HT1080 (cell line): ENCODE measurements around the gene ADGRA1. TPM values are rescaled to one million over a fixed set of nuclear protein-coding genes. Genes with fewer than 3 reads are reported as not detected.

ENCODE experiments used
- DNase-seq: peaks from one replicate; pipeline ENCODE4 v3.0.0-alpha.2; 2015; ENCODE audit warnings: low read depth
- total RNA-seq: library from RNA; depleted of rRNA; stranded (reverse); fragments of >200 nt; shearing (Covaris generic); gene quantifications from 2 replicates; pipeline ENCODE4 v1.2.3, GENCODE V29; 2014

The ADGRA1 gene
- total RNA-seq, 1 experiment from 2014 or later = not detected

DNA sequence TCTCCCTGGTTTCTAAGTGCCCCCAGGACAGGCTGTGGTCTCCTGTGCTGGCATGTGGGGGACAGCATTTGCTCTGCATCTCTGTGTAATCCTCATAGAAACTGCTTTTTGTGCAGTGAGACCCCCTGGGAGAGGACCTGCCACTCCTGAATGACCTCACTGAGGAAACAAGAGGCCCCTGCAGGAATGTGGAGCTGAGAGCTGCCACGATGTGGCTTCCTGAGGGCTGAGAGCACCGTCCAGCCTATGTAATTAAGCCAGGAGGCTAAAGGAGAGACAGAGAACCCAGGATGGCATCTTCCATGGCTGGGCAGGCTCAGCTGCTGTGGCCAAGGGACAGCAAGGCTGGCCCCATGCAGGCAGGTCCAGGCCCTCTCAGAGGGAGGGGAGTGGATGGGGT lies 32.3 kb upstream of the ADGRA1 start:
- no peak for DNase-seq

DNA sequence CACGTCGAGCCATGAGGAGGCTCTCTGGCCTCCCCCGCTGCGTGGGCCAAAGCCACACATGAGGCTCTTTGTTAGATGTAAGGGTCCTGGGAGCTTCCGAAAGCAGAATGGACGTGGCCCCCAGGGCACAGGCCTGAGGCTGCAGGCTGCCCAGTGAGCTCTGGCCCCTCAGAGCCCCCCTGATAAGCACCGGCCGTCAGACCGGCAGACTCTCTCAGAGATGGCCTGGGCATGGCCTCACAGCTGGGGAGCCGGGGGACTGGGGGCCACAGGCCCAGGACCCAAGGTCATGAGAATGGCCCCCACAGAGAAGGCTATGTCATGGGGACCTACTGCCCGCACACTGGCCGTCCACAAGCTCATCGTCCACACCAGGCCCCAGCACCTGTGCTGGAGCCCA lies 31.7 kb upstream of the ADGRA1 start:
- DNase-seq = no peak

- DNase-seq = no peak
Observed at GRCh38 chr10:133056651-133057178, 31.0 kb upstream of the ADGRA1 start.

DNA sequence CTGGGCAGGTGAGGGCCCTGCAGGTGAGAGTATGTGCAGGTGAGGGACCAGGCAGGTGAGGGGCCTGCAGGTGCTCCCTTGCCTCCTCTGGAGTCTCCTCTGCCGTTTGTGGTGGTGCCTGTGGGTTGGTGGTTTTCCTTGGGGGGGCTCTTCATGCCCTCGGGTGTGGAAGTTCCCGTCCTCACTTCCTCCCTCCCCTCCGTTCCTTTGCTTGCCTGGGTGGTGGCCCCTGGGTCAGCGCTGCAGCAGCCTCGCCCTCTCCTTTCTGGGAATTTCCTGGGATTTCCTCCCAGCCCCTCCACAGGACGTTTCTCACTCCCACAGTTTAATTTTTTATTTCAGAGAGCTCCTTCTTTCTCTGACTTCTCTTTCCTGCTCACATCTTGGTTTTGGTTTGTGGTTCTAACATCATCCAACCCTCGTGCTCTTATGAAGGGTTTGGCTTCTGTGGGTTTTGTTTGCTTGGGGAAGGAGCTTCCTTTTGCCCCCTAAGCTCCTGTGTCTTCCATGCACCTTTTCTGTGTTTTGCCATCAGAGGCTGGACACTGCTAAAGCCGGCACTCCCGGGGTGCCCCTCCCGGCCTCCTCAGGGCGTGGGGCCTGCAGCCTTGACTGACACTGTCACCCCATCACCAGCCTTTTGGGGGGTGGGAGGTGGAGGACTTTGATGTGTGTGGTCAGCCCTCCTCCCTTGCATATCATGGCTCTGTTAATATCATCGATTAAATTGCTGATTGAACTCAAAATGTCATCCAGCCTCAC lies 29.2 kb upstream of the ADGRA1 start:
- peak; percentile 36 for DNase-seq

- no peak for DNase-seq
Observed at GRCh38 chr10:133059093-133059470, 28.6 kb upstream of the ADGRA1 start.

- no peak for DNase-seq
Observed at GRCh38 chr10:133059571-133059970, 28.2 kb upstream of the ADGRA1 start.

DNA sequence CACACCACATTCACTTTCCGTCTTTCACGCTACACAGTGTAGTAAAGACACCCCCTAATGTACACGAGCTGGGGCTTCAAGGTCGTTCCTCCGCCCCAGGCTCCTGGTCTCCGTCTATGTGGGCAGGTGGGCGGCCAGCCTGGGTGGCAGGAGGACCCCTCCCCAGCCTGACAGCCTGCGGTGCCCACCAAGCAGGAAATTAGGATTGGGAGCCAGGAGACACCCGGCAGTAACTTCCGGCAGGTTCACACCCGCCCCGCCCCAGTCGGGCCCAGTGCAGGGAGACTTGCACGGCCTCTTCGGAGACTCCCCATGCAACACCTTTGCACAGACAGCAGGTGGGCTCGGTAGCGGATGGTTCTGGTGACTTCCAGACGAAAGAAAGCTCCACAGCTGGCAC lies 27.7 kb upstream of the ADGRA1 start:
- DNase-seq = no peak

DNA sequence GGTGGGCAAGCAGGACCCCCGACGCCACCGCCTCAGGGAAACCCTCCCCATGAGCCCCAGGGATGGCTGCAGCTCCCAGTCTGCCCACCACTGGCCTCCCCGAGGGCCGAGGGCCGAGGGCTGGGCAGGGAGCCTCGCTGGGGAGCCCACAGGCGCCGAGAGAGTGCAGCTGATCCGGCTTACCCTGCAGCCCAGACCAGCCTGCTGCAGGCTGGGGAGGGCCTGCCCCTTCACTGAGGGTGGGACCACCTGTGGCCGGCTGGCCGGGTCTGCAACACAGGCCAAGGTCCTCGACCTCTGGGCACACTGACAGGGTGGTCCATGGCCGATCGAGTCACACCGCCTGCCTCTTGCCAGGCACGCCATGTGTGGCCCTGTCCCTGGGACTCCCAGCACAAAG lies 27.3 kb upstream of the ADGRA1 start:
- DNase-seq = no peak

DNA sequence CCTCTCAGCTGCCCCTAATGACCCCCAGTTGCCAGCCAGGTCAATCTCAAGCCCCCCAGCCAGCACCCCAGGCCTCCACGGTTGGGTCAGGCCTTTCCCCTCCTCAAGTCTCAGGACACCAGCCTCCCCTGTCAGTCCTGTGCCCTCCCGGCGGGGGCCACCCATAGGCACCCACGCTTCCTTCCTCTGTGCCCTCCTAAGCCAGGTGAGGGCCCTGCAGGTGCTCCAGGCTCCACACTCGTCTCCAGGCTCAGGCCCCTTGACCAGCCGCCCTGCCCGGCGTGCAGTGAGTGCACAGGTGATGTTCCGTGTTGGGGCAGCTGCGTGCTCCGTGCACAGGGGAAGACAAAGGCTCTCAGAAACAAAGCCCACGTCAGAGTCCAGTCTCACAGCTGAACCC lies 26.8 kb upstream of the ADGRA1 start:
- no peak for DNase-seq

- no peak for DNase-seq
Observed at GRCh38 chr10:133061296-133062038, 26.3 kb upstream of the ADGRA1 start.

- DNase-seq = no peak
Observed at GRCh38 chr10:133062085-133062484, 25.6 kb upstream of the ADGRA1 start.

- DNase-seq = no peak
Observed at GRCh38 chr10:133062635-133063034, 25.1 kb upstream of the ADGRA1 start.

GRCh38 chr10:133067149-133068105 lies 20.3 kb upstream of the ADGRA1 start:
- no peak for DNase-seq

- DNase-seq = no peak
Observed at GRCh38 chr10:133068111-133069032, 19.4 kb upstream of the ADGRA1 start.

DNA sequence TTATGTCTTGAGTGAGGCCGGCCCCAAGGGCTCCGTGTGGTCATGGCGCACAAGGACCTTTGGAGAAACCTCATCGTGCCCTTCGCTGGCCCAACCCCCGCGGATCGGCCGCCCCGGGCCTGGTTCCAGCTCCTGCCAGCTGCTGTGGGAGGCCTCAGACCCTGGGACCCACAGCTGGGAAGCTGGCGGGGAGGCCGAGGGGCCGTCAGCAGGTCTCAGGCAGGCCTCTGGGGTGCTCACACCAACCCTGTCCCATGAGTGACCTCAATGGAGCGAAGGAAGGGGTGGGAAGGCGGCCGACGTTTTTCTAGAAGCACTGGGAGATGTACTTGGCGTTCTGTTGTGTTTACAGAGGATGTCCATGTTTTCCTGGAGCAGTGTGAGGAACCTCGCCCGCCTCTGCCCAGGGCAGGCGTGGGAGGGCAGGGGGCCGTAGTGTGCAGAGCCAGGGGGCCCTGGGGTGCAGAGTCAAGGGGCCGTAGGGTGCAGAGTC lies 18.6 kb upstream of the ADGRA1 start:
- DNase-seq = no peak

DNA sequence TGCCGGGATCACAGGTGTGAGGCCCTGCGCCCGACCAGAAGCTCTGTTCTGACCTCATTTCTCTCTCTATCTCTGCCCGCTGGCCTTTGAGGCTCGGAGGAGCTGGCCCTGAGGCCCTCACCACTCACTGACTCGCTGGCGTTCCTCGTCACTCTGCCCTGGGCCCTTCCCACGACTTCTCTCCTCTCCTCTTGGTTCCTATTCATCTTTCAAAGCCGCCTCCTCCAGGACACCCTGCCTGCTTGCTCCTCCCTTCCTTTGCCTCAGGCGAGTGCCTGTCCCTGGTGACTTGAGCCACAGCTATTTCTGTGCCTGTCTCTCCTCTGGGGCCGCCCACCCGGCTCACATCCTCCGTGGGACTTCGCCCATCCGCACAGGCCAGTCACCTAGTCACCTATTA lies 17.3 kb upstream of the ADGRA1 start:
- DNase-seq = no peak

DNA sequence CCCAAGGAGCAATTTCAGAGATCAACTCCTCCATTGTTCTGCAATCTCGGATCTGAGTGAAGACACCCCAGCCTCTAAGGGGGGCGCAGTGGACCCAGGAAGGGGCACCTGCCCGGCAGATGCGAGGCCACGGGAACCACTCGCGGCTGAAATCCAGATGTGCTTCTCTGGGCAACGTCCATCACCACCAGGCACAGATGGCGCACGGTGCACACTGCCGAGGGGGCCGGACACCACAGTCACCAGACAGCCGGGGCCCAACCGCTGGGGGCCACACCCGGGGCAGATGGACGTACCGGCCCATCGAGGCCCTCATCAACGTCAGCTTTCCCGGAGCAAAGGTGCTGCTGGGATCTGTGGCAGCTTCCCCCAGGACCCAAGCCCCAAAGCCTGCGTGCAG lies 16.9 kb upstream of the ADGRA1 start:
- no peak for DNase-seq

- no peak for DNase-seq
Observed at GRCh38 chr10:133071733-133072132, 16.0 kb upstream of the ADGRA1 start.

- no peak for DNase-seq
Observed at GRCh38 chr10:133072196-133072595, 15.5 kb upstream of the ADGRA1 start.

DNA sequence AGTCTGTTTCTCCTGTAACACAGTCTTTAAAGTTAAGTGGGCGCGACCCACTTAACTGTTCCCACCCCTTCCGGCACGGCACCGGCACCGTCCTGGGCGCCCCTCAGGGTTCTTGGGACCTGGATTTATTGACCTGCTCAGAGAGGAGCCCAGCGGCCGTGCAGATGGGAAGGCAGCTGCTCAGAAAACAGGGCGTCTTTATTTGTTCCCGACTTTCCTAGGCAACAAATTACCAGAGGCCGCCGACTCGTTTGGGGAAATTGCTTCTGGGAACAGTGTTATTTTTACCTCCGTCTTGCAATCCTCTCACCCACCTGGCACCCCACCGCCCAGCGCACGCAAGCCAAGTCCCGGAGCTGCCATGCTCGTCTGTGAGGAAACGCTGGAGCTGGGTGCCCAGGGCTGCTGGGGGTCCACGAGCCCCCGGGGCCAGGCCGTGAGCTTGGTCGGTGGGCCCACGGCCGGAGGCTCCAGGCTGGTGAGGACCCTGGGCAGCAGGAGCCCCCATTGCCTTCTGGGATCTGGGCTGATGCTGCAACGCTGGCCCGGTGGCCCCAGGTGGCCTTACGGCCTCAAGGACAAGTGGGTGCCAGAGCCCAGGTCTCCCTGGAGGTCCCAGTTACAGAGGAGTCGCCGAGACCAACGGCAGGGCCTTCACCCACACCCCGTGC lies 14.9 kb upstream of the ADGRA1 start:
- no peak for DNase-seq
